Measurements from ENCODE around the gene ERF.
"Not testable (repeated sequence)": the region's sequence is repeated elsewhere in the genome, so short reads cannot be mapped to it uniquely, and the experiment has no call there.

ERF gene

GRCh38 chr19:42261763-42262162 is 6.8 kb upstream of the ERF start:
- in situ Hi-C loops (cut with HindIII; ENCODE audit: low pct_ligation_motif_present, low sequenced_read_pairs) = no loop called here
- TF ChIP-seq CTCF (IDR thresholded peaks at IDR 0.05; ENCODE audit: low read depth, low read length, missing control alignments) = no peak
- Histone ChIP-seq H3K27ac (no peak overlapping the region), H3K27me3 (replicated peaks) (no peaks in the 10 kb centered on the region), H3K4me3 (ENCODE audit: low read depth, low read length) (no peak overlapping the region), H3K36me3 (replicated peaks) (no peaks in the 10 kb centered on the region)
- no peak for DNase-seq

GRCh38 chr19:42257842-42258241 is 2.9 kb upstream of the ERF start:
- H3K36me3 ChIP-seq (replicated peaks); in situ Hi-C loops (cut with HindIII; ENCODE audit: low pct_ligation_motif_present, low sequenced_read_pairs); H3K4me3 ChIP-seq (ENCODE audit: low read depth, low read length); H3K27ac ChIP-seq; H3K27me3 ChIP-seq (replicated peaks); DNase-seq: not testable (repeated sequence)

- Histone ChIP-seq H3K27ac (peak overlapping the region; percentile 56), H3K4me3 (ENCODE audit: low read depth, low read length) (peak overlapping the region; percentile 62), H3K27me3 (replicated peaks) (no peaks in the 10 kb centered on the region), H3K36me3 (replicated peaks) (no peaks in the 10 kb centered on the region)
- TF ChIP-seq CTCF (IDR thresholded peaks at IDR 0.05; ENCODE audit: low read depth, low read length, missing control alignments) = no peak
- in situ Hi-C loops (cut with HindIII; ENCODE audit: low pct_ligation_motif_present, low sequenced_read_pairs) = no loop called here
- no peak for DNase-seq
Observed at GRCh38 chr19:42255766-42256745, 1.1 kb upstream of the ERF start.

GRCh38 chr19:42254089-42254849 is 659 bp downstream of the ERF start:
- no peaks in the 10 kb centered on the region for H3K27me3 ChIP-seq (replicated peaks)
- H3K36me3 ChIP-seq (replicated peaks) = peaks cover 12% of the 10 kb centered on the region
- no peak for TF ChIP-seq CTCF (IDR thresholded peaks at IDR 0.05; ENCODE audit: low read depth, low read length, missing control alignments)
- in situ Hi-C loops (cut with HindIII; ENCODE audit: low pct_ligation_motif_present, low sequenced_read_pairs) = no loop called here
- peak overlapping the region; percentile 93 for H3K4me3 ChIP-seq (ENCODE audit: low read depth, low read length)
- peak overlapping the region; percentile 78 for H3K27ac ChIP-seq
- DNase-seq = no peak

- no peak for TF ChIP-seq CTCF (IDR thresholded peaks at IDR 0.05; ENCODE audit: low read depth, low read length, missing control alignments)
- no peak for DNase-seq
- Histone ChIP-seq H3K27ac (peak overlapping the region; percentile 57), H3K27me3 (replicated peaks) (no peaks in the 10 kb centered on the region), H3K36me3 (replicated peaks) (peaks cover 20% of the 10 kb centered on the region), H3K4me3 (ENCODE audit: low read depth, low read length) (peak overlapping the region; percentile 93)
- in situ Hi-C loops (cut with HindIII; ENCODE audit: low pct_ligation_motif_present, low sequenced_read_pairs) = no loop called here
Observed at GRCh38 chr19:42253245-42254088, 1.5 kb downstream of the ERF start.

All from brain microvascular endothelial cell (primary cell).